GM21515 (cell line): ENCODE measurements around the gene GMDS.

Experiments
- ATAC-seq: cut with Tn5 transposase; IDR thresholded peaks from one replicate; pipeline ENCODE4 v1.9.1; 2021; ENCODE audit not compliant: unreplicated experiment

Gene GMDS

GRCh38 chr6:1636971-1637871 is 608.2 kb downstream of the GMDS start:
- ATAC-seq = no peak

- ATAC-seq = no peak
Observed at GRCh38 chr6:1636272-1636825, 609.1 kb downstream of the GMDS start.

- ATAC-seq = no peak
Observed at GRCh38 chr6:1635305-1636010, 609.9 kb downstream of the GMDS start.

GRCh38 chr6:1634081-1634480 is 611.3 kb downstream of the GMDS start:
- no peak for ATAC-seq

DNA sequence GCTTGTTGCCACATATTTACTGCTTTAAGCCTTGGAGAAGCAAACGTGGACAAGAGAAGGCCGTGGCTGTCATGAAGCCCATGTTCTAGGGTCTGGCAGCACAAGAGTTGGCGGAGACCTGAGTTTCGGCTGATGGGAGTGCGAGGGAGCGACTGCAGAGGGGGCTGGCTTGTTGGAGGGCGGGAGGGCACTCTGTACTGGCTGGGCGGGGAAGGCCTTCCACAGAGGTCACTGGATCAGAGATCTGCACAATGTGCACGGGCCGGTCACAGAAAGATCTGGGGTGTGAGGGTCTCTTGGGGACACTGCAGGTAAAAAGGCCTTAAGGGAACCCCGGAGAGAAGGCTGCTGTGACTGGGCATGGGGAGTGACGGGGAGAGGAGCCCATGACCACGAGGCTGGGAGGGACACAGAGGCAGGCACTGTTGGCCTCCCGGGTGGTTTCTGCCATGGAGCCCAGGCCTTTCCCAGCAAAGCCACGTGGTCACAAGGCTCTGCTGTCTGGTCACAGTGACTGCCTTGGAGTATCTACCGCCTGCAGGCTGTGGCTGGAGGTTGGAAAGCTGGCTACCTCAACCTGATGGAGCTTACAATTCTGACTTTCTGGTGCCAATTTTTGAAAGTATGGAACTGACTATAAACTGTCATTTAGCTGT is 611.9 kb downstream of the GMDS start:
- ATAC-seq = no peak

GRCh38 chr6:1631251-1631650 is 614.2 kb downstream of the GMDS start:
- no peak for ATAC-seq

- ATAC-seq = no peak
Observed at GRCh38 chr6:1630771-1631217, 614.6 kb downstream of the GMDS start.

DNA sequence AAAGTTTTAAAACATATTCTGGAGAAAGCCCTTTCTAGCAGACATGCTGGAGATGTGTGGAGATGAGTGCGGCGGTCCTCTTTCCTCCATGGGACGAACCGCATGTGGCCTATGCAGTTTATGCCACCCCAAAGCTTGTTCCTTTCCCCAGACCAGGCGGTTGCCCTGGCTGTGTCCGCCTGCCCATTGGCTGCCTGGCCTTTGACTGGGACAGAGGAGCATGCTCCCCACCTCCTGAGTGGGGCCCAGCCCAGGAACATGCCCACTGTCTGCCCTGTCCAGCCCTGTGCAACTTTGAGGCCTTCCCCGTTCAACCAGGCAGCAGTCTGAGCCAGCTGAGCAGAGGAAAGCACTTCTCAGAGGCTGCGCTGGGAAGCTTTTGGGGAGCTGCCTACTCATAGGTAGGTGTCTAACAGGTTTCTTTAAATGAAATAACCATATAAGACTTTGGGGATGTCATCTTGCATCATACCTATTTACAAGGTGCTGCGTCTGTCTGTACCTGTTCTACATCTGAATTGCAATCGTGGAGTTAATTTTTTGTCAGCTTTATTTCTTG is 615.1 kb downstream of the GMDS start:
- no peak for ATAC-seq

GRCh38 chr6:1629316-1629715 is 616.1 kb downstream of the GMDS start:
- ATAC-seq = no peak

GRCh38 chr6:1627827-1628560 is 617.4 kb downstream of the GMDS start:
- no peak for ATAC-seq

DNA sequence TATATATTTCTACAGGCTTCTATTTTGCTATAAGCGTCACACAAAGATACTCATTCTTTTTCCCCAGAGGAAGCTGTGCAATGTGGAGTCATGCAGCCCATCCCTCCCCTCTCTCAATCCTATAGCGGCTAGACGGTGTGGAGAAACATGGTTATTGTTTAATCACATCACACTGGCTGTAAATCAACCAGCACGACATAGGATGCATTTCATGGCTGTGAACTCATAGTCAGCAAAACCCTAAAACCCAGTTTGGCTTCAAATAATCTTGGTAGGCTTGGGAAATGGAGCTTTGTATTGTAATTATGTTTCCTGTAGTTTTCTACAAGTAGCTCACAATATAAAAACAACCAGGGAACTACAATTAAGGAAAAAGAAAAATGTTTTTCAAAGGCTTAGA is 618.9 kb downstream of the GMDS start:
- ATAC-seq = no peak

- ATAC-seq = no peak
Observed at GRCh38 chr6:1625794-1626435, 619.5 kb downstream of the GMDS start.

- ATAC-seq = no peak
Observed at GRCh38 chr6:1624851-1625781, 620.3 kb downstream of the GMDS start.

- no peak for ATAC-seq
Observed at GRCh38 chr6:1624058-1624850, 621.2 kb downstream of the GMDS start.

GRCh38 chr6:1623769-1624057 is 621.7 kb downstream of the GMDS start:
- no peak for ATAC-seq

DNA sequence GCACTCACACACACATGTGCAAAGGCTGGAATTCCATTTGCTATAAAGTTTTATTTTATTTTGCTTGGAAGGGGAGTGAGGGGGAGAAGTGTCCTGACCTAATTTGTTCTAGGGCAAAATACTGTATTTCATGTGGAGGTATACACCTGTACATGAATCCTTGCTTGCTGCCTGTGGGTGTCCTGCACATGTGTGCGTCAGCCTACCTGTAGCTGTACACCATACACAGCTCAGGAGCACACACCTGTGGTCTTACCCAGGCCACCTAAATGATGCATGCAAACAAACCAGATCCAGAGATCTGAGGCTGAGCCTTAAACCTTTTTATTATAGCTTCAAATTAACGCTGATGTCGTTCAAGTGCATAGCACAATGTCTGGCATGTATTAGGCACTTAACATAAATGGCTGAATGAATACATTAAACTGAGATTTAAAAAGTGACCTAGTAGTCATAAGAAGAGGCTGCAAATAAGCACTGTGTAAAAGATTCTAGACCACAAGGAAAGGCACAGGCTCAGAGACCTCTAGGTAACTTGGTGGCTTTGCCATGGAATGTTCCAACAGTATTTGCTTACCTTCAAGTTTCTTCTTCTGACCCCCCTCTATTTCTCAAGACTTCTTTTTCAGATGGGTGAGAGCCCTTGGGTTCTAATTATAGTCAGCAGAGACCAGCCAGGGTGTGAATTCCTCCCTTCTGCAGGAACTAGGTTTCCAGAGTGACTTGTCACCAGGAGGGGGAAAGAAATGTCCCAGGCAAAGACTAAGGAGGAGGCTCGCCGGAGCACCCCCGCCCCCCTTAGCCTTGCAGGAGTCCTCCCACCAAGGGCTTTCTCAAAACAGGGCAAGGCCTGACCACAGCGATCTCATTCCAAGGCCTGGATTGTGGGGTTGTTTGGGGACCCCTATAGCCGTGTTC is 622.3 kb downstream of the GMDS start:
- no peak for ATAC-seq

DNA sequence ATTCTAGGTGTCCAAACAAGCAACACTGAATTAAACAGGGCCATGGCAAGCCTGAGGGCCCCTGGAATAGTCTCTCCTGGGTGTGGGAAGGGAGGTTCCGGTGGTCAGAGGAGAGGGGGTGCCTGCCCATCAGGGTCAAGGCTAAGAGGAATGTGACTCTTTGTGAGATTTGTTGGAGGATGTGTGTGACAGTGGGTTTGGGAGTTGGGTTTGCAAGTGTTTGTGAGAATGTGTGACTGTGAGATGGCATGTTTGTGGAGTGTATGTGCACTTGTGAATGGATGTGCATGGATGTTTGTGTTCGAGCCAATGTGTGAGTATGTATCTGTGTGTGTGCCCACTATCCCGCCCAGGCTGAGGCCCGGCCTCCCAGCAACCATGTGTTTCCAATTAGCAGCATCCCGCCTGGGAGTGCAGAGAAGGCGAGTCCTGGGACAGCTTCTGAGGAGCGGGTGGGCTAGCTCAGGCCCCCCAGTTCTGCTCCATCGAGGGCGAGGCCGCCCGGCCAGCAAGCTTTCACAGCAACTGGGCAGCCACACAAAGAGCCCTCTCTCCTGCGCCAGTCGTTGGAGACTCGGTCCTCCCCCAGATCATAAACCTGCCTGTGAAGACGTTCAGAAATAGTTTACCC is 623.1 kb downstream of the GMDS start:
- no peak for ATAC-seq
